Prostate gland (tissue), 2 donors: ENCODE measurements around the gene CTIF.

Source experiments
- CTCF ChIP-seq, 4 experiments: fragments of 200-600 bp in 2 of 4; fragments of 450-650 bp in 2 of 4; sonication (generic) in 2 of 4; IDR thresholded peaks; 1 replicate in 3 of 4; 2 replicates in 1 of 4; pipeline ENCODE4 v1.5.1; 2016 to 2019; ENCODE audit warnings: antibody characterized with exemption in 4 of 4, mild to moderate bottlenecking in 2 of 4, moderate library complexity in 2 of 4
- POLR2A ChIP-seq: fragments of 450-650 bp; IDR thresholded peaks from one replicate; pipeline ENCODE4 v1.6.1; 2016; ENCODE audit warnings: antibody characterized with exemption, mild to moderate bottlenecking

DNA sequence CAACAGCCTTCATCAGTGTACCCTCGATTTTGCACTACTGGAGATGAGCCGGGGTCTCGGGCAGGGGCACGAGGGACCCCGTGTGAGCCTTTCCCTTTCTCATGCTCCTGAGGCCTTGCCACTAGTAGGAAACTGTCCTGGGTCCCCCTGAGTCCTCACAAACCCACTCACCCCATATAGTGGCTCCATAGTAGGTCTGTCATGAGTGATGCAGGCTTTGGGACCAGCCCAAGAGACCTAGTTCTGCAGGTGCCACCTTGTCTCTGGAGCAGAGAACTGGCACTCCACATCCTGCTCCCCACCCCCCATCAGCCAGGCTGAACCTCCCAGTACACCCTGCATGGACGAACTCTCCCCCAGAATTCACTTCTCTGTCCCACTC, 224.9 kb downstream of the CTIF start:
- TF ChIP-seq CTCF (IDR thresholded peaks at IDR 0.05) (no peak), POLR2A (no peak)
